ENCODE data around the gene ZNF222. TPM values are rescaled to one million over a fixed set of nuclear protein-coding genes. Genes with fewer than 3 reads are reported as not detected.
A peak's percentile ranks its signal among the peaks of the same experiment; 100 is the strongest.

Gene ZNF222
- total RNA-seq, 1 experiment from 2014 or later = 0.95 TPM

- Histone ChIP-seq H3K27ac (ENCODE audit: low read length) (no peak within 1 kb of the TSS), H3K79me2 (ENCODE audit: low read length) (peaks cover 13% of the 10 kb centered on the region), H3K9ac (ENCODE audit: low read length) (peak within 1 kb of the TSS; percentile 49), H3K9me2 (replicated peaks; ENCODE audit: low read length) (no peaks in the 10 kb centered on the region), H3K36me3 (ENCODE audit: low read depth, low read length) (no peaks in the 10 kb centered on the region; the same call in 1 of the 2 replicates), H4K20me1 (ENCODE audit: low read length) (no peaks in the 10 kb centered on the region), H3K27me3 (ENCODE audit: low read length) (no peaks in the 10 kb centered on the region), H3F3A (ENCODE audit: low read length, unreplicated experiment) (no peaks in the 10 kb centered on the region), H3K4me2 (ENCODE audit: low read length) (peak within 1 kb of the TSS; percentile 80), H3K4me3 (ENCODE audit: low read length) (peak within 1 kb of the TSS; percentile 81), H3K4me1 (ENCODE audit: insufficient read depth, low read length) (no peaks in the 10 kb centered on the region), H2AFZ (ENCODE audit: low read length) (peak within 1 kb of the TSS; percentile 97), H3K9me3 (ENCODE audit: low read length) (no peaks in the 10 kb centered on the region)
- TF ChIP-seq EZH2 (IDR thresholded peaks at IDR 0.05; ENCODE audit: low read length, unreplicated experiment) = no peak
- TF ChIP-seq EZH2phosphoT487 (IDR thresholded peaks at IDR 0.05; ENCODE audit: borderline replicate concordance, low read length) = no peak
- no peak for TF ChIP-seq CTCF (conservative IDR thresholded peaks at IDR 0.05; ENCODE audit: low read depth, low read length)
- intact Hi-C loops (cut with micrococcal nuclease) = loop anchor here (1.0 to 2.0 kb wide), 2 partner anchors 19 to 110 kb away; partner anchors contain the start of genes ZNF224 and ZNF230
- CTCF ChIA-PET = no interaction called here
- peak; percentile 92 for DNase-seq
- BruUV-seq (replicated peaks) = no TSS peak
- peak; percentile 99 for ATAC-seq
- POLR2A ChIA-PET (ENCODE audit: unreplicated experiment) = no interaction called here
Measured at GRCh38 chr19:43983912-43984686, 41.1 kb upstream of the ZNF222 start, which contains the start of gene ZNF155. TSS of gene ZNF155 (plus strand) at chr19:43984188. CDS start at chr19:43988544, 4,356 bp downstream.

DNA sequence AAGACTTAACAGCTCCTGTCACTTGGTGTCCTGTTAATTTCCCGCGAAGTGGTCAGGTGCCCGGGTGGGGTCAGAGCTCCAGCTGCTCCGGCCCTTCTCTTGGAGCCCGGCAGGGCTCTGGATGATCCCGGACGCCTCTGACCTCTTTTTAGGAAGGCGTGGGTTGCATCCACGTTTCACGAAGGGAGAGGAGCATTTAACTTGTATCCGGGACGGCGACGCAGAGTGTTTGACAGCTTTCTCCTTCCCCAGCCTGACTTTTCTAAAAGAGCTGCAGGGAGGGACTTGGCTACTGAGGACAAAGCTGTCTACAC lies 40.5 kb upstream of the ZNF222 start:
- Histone ChIP-seq H3K79me2 (ENCODE audit: low read length) (peaks cover 13% of the 10 kb centered on the region), H3K4me1 (ENCODE audit: insufficient read depth, low read length) (no peaks in the 10 kb centered on the region), H3K27ac (ENCODE audit: low read length) (no peak overlapping the region), H3K9me3 (ENCODE audit: low read length) (no peaks in the 10 kb centered on the region), H3K27me3 (ENCODE audit: low read length) (no peaks in the 10 kb centered on the region), H3K36me3 (ENCODE audit: low read depth, low read length) (peaks cover 3% of the 10 kb centered on the region), H3K9ac (ENCODE audit: low read length) (peak overlapping the region; percentile 49), H3F3A (ENCODE audit: low read length, unreplicated experiment) (no peaks in the 10 kb centered on the region), H3K4me3 (ENCODE audit: low read length) (peak overlapping the region; percentile 81), H4K20me1 (ENCODE audit: low read length) (no peaks in the 10 kb centered on the region), H3K9me2 (replicated peaks; ENCODE audit: low read length) (no peaks in the 10 kb centered on the region), H2AFZ (ENCODE audit: low read length) (peak overlapping the region; percentile 97), H3K4me2 (ENCODE audit: low read length) (peak overlapping the region; percentile 80)
- TF ChIP-seq EZH2phosphoT487 (IDR thresholded peaks at IDR 0.05; ENCODE audit: borderline replicate concordance, low read length) = no peak
- no peak for TF ChIP-seq EZH2 (IDR thresholded peaks at IDR 0.05; ENCODE audit: low read length, unreplicated experiment)
- TF ChIP-seq CTCF (conservative IDR thresholded peaks at IDR 0.05; ENCODE audit: low read depth, low read length) = no peak
- peak; percentile 12; the same call in 1 of the 2 replicates for ATAC-seq
- ChIA-PET CTCF (no interaction called here), POLR2A (ENCODE audit: unreplicated experiment) (no interaction called here)
- DNase-seq = no peak
- intact Hi-C loops (cut with micrococcal nuclease) = loop anchor here (1.0 to 2.0 kb wide), 2 partner anchors 18 to 110 kb away; partner anchors contain the start of genes ZNF224 and ZNF230
- BruUV-seq (replicated peaks) = TSS peak; percentile 77
